DND-41 (cell line): Measurements from ENCODE around the gene PYGM.

Source experiments
- ATAC-seq: fragments of 200-7000 bp; cut with Tn5 transposase; 3 replicates; pipeline ENCODE4 v1.9.1; 2021; ENCODE audit warnings: low read depth; ENCODE audit not compliant: insufficient read depth
- DNase-seq: peaks from one replicate; pipeline ENCODE4 v3.0.0-alpha.2; 2020
- H2AFZ ChIP-seq: 2 replicates; pipeline ENCODE4 v1.6.0; 2012; ENCODE audit warnings: low read depth, low read length
- H3K27ac ChIP-seq: 2 replicates; pipeline ENCODE4 v1.5.1; 2012; ENCODE audit warnings: low read length, inconsistent platforms
- H3K27me3 ChIP-seq: fragments of 200-600 bp; sonication (generic); 2 replicates; pipeline ENCODE4 v1.6.0; 2012; ENCODE audit warnings: low read length, mild to moderate bottlenecking, inconsistent platforms; ENCODE audit not compliant: insufficient read depth, poor library complexity
- H3K36me3 ChIP-seq: 2 replicates; pipeline ENCODE4 v1.5.1; 2012; ENCODE audit warnings: low read length, inconsistent platforms; ENCODE audit not compliant: insufficient read depth
- H3K4me1 ChIP-seq: 2 replicates; pipeline ENCODE4 v1.5.1; 2012; ENCODE audit warnings: mild to moderate bottlenecking, low read length; ENCODE audit not compliant: insufficient read depth
- H3K4me2 ChIP-seq: 2 replicates; pipeline ENCODE4 v1.6.0; 2012; ENCODE audit warnings: mild to moderate bottlenecking, moderate library complexity, low read length, inconsistent platforms; ENCODE audit not compliant: insufficient read depth
- H3K4me3 ChIP-seq, 2 experiments: fragments of 200-600 bp in 1 of 2; shearing (Covaris generic) in 1 of 2; 2 replicates each; pipeline ENCODE4 v1.5.1; 2012 to 2016; ENCODE audit warnings: inconsistent platforms in 2 of 2, low read length in 2 of 2, mild to moderate bottlenecking in 2 of 2, low read depth in 1 of 2, moderate library complexity in 1 of 2
- H3K79me2 ChIP-seq: 2 replicates; pipeline ENCODE4 v1.6.0; 2012; ENCODE audit warnings: low read length, inconsistent platforms; ENCODE audit not compliant: insufficient read depth
- H3K9ac ChIP-seq: 2 replicates; pipeline ENCODE4 v1.6.0; 2012; ENCODE audit warnings: low read depth, mild to moderate bottlenecking, inconsistent platforms, low read length, moderate library complexity
- H3K9me3 ChIP-seq: 2 replicates; pipeline ENCODE4 v1.5.1; 2012; ENCODE audit warnings: low read length, moderate library complexity, mild to moderate bottlenecking, inconsistent platforms; ENCODE audit not compliant: insufficient read depth, severe bottlenecking
- H4K20me1 ChIP-seq: 2 replicates; pipeline ENCODE4 v1.6.0; 2012; ENCODE audit warnings: low read length; ENCODE audit not compliant: insufficient read depth
- CTCF ChIP-seq: IDR thresholded peaks from 2 replicates; pipeline ENCODE4 v1.5.1; 2012; ENCODE audit warnings: borderline replicate concordance, low read length, moderate library complexity, mild to moderate bottlenecking; ENCODE audit not compliant: poor library complexity, severe bottlenecking; ENCODE audit errors: extremely low read depth
- EZH2 ChIP-seq: IDR thresholded peaks from 3 replicates; pipeline ENCODE4 v1.6.1; 2012; ENCODE audit warnings: borderline replicate concordance, low read depth, mild to moderate bottlenecking, moderate library complexity, low read length, inconsistent platforms; ENCODE audit not compliant: severe bottlenecking

PYGM gene

GRCh38 chr11:64792482-64792881 is 32.7 kb upstream of the PYGM start:
- no peaks in the 10 kb centered on the region for H3K4me1 ChIP-seq
- no peak for TF ChIP-seq CTCF
- TF ChIP-seq EZH2: no peak
- ATAC-seq (no peak), DNase-seq (no peak)
- H2AFZ ChIP-seq: no peak overlapping the region
- no peak overlapping the region for H3K4me3 ChIP-seq
- H3K4me2 ChIP-seq: no peak overlapping the region
- H3K27me3 ChIP-seq: no peaks in the 10 kb centered on the region
- H3K9me3 ChIP-seq: no peaks in the 10 kb centered on the region
- peaks cover 10% of the 10 kb centered on the region for H3K36me3 ChIP-seq
- no peak overlapping the region for H3K9ac ChIP-seq
- no peaks in the 10 kb centered on the region for H3K79me2 ChIP-seq
- no peak overlapping the region for H3K27ac ChIP-seq
- no peaks in the 10 kb centered on the region for H4K20me1 ChIP-seq

- no peaks in the 10 kb centered on the region for H4K20me1 ChIP-seq
- no peaks in the 10 kb centered on the region for H3K79me2 ChIP-seq
- no peak overlapping the region for H2AFZ ChIP-seq
- peaks cover 5% of the 10 kb centered on the region; the same call in 1 of the 2 replicates for H3K36me3 ChIP-seq
- H3K27ac ChIP-seq: no peak overlapping the region
- no peaks in the 10 kb centered on the region for H3K9me3 ChIP-seq
- H3K27me3 ChIP-seq: no peaks in the 10 kb centered on the region
- no peak overlapping the region for H3K4me3 ChIP-seq
- ATAC-seq (no peak), DNase-seq (no peak)
- no peak overlapping the region for H3K9ac ChIP-seq
- H3K4me1 ChIP-seq: no peaks in the 10 kb centered on the region
- TF ChIP-seq CTCF: no peak
- no peak for TF ChIP-seq EZH2
- no peak overlapping the region for H3K4me2 ChIP-seq
Measured at GRCh38 chr11:64791781-64792291, 32.1 kb upstream of the PYGM start.

GRCh38 chr11:64790205-64791095 is 30.7 kb upstream of the PYGM start:
- H4K20me1 ChIP-seq: no peaks in the 10 kb centered on the region
- no peaks in the 10 kb centered on the region for H3K27me3 ChIP-seq
- ATAC-seq (no peak), DNase-seq (no peak)
- TF ChIP-seq EZH2: no peak
- TF ChIP-seq CTCF: no peak
- H3K9ac ChIP-seq: no peak overlapping the region
- H3K4me2 ChIP-seq: no peak overlapping the region
- no peak overlapping the region for H3K4me3 ChIP-seq
- H3K4me1 ChIP-seq: no peaks in the 10 kb centered on the region
- H3K79me2 ChIP-seq: no peaks in the 10 kb centered on the region
- H2AFZ ChIP-seq: no peak overlapping the region
- no peaks in the 10 kb centered on the region for H3K9me3 ChIP-seq
- no peaks in the 10 kb centered on the region for H3K36me3 ChIP-seq
- H3K27ac ChIP-seq: no peak overlapping the region
